Loucy (cell line): ENCODE measurements around the gene DNAJB12.

Experiments used
- CTCF ChIP-seq: fragments of 200-600 bp; sonication (generic); conservative IDR thresholded peaks from 2 replicates; pipeline ENCODE4 v1.5.1; 2014; ENCODE audit warnings: mild to moderate bottlenecking, antibody characterized with exemption, low read length
- EZH2phosphoT487 ChIP-seq: fragments of 200-600 bp; IDR thresholded peaks from 2 replicates; pipeline ENCODE4 v1.6.1; 2018; ENCODE audit warnings: antibody characterized with exemption, mild to moderate bottlenecking, moderate library complexity, borderline replicate concordance

- TF ChIP-seq CTCF (no peak), EZH2phosphoT487 (no peak)
These were observed 48.4 kb downstream of the DNAJB12 start for GRCh38 chr10:72306215-72306760.
